ENCODE data around the gene GPR132. TPM values are rescaled to one million over a fixed set of nuclear protein-coding genes. Genes with fewer than 3 reads are reported as not detected.

Gene GPR132
- total and polyA plus RNA-seq, 2 of the 13 experiments (the other 11 are each of a cell fraction or from before 2014, with no cell fraction given): not detected

DNA sequence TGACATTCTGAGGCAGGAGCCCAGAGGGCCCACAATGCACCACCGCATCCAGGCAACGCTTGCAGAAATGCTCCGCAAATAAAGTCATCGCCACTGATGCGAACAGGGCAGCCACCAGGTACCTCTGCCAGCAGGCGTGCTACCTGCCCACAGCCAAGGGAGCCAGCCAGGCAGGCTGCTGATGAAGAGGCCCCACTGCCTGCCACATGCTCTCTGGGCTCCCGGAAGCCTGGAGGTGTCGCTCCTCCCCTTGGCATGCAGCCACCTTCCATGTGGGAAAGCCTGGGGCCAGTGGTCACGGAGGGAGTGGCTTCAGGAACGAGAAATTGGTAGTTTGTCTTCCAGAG is 14.7 kb downstream of the GPR132 start (continued):
- TF ChIP-seq, protein P1, sequence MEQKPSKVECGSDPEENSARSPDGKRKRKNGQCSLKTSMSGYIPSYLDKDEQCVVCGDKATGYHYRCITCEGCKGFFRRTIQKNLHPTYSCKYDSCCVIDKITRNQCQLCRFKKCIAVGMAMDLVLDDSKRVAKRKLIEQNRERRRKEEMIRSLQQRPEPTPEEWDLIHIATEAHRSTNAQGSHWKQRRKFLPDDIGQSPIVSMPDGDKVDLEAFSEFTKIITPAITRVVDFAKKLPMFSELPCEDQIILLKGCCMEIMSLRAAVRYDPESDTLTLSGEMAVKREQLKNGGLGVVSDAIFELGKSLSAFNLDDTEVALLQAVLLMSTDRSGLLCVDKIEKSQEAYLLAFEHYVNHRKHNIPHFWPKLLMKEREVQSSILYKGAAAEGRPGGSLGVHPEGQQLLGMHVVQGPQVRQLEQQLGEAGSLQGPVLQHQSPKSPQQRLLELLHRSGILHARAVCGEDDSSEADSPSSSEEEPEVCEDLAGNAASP (CRISPR knock-in tag; IDR thresholded peaks at IDR 0.05; ENCODE audit: borderline replicate concordance): no peak
- TF ChIP-seq, protein P2, sequence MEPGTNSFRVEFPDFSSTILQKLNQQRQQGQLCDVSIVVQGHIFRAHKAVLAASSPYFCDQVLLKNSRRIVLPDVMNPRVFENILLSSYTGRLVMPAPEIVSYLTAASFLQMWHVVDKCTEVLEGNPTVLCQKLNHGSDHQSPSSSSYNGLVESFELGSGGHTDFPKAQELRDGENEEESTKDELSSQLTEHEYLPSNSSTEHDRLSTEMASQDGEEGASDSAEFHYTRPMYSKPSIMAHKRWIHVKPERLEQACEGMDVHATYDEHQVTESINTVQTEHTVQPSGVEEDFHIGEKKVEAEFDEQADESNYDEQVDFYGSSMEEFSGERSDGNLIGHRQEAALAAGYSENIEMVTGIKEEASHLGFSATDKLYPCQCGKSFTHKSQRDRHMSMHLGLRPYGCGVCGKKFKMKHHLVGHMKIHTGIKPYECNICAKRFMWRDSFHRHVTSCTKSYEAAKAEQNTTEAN (CRISPR knock-in tag; conservative IDR thresholded peaks at IDR 0.05): no peak

DNA sequence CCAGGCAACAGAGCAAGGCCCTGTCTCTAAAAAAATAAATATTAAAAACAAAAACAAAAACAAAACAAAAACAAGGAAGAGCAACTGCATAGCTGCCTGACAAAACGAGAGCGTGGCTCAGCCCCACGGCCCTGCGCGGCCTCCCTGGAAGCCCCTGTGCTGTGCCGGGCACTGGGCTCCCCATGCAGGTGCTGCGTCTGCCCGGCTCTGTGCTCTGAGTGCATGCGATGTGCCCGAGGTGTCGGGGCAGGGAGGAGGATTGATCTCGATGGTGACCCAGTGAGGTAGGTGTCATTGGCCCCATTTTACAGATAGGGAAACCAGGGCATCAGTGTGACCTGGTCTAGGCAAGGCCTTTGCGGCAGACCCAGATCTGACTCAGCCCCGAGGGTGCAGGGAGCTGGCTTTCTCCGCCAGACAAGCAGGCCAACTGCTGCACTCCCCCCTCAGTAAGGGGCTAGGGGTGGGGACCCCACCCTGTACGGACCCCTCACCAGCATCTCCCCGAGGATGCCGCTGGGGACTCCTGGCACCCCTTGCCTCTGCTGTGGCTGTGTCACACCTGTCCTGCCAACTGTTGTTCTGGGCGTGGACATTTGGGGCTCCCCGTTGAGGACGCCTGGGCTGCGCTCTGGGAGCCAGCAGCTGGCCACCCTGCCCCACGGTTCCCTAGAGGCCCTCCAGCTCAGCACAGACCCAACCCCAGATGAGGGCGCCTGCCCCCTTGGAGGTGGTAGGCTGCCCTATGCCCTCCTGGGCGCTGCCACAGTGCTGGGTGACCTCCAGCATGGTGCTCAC is 15.3 kb downstream of the GPR132 start:
- DNase-seq (ENCODE audit: low spot score) (no peak), FAIRE-seq (no peak), ATAC-seq (no peak)
- no peaks in the 10 kb centered on the region for H3K4me1 ChIP-seq (ENCODE audit: insufficient read depth, low read length)
- no TSS peak for BruUV-seq (replicated peaks)
- intact Hi-C loops (cut with micrococcal nuclease; ENCODE audit: unreplicated experiment) (no loop called here), in situ Hi-C loops (cut with HindIII; ENCODE audit: extremely low pct_ligation_motif_present, low pct_unique_long_range_greater_than_20kb) (loop anchor here (5.0 kb wide), 1 partner anchor 78 kb away; no protein-coding TSS in a partner anchor)
- H3K27me3 ChIP-seq (ENCODE audit: control insufficient read depth in 1 of 2, insufficient read depth in 2 of 2, low read length in 2 of 2): peaks cover 0 to 13% of the 10 kb centered on the region in 2 experiments; a peak in 2 of 5 replicates
- no peak overlapping the region for H2AFZ ChIP-seq (ENCODE audit: low read length)
- H3K36me3 ChIP-seq (replicated peaks in 1 of 2; ENCODE audit: control insufficient read depth in 1 of 2, insufficient read depth in 2 of 2, low read length in 2 of 2): no peaks in the 10 kb centered on the region
- no peak overlapping the region for H3K4me3 ChIP-seq (replicated peaks in 1 of 3; ENCODE audit: insufficient read depth in 1 of 3, low read depth in 2 of 3, low read length in 3 of 3)
- H3K79me2 ChIP-seq (ENCODE audit: insufficient read depth, low read length): no peaks in the 10 kb centered on the region
- POLR2A ChIA-PET: no interaction called here
- no peak overlapping the region for H3K27ac ChIP-seq (ENCODE audit: extremely low read length, insufficient read depth, low read length)
- CTCF ChIA-PET (ENCODE audit: low intra/inter-chr PET ratio, low total read pairs): no interaction called here
- H3K9me3 ChIP-seq (ENCODE audit: low read length): no peaks in the 10 kb centered on the region
- no peaks in the 10 kb centered on the region for H4K20me1 ChIP-seq (ENCODE audit: insufficient read depth, low read length)
- 77% methylated on average over 13 of the region's 25 CpGs for WGBS (ENCODE audit: low lambda C conversion rate)
- no peak overlapping the region for H3K4me2 ChIP-seq (ENCODE audit: low read depth, low read length)
- H3K9ac ChIP-seq (ENCODE audit: insufficient read depth, low read depth, low read length): no peak overlapping the region
- TF ChIP-seq PCBP1 (IDR thresholded peaks at IDR 0.05; ENCODE audit: borderline replicate concordance, low read depth, low read length) (no peak), ZBTB21 (CRISPR knock-in tag; IDR thresholded peaks at IDR 0.05) (no peak), ZBTB3 (CRISPR knock-in tag; IDR thresholded peaks at IDR 0.05; ENCODE audit: borderline replicate concordance, low read depth) (no peak), HNRNPL (IDR thresholded peaks at IDR 0.05; ENCODE audit: low read depth, low read length) (0 out of 2 replicates have a peak, but pooled peaks have one; percentile 20)
- TF ChIP-seq, protein P3, sequence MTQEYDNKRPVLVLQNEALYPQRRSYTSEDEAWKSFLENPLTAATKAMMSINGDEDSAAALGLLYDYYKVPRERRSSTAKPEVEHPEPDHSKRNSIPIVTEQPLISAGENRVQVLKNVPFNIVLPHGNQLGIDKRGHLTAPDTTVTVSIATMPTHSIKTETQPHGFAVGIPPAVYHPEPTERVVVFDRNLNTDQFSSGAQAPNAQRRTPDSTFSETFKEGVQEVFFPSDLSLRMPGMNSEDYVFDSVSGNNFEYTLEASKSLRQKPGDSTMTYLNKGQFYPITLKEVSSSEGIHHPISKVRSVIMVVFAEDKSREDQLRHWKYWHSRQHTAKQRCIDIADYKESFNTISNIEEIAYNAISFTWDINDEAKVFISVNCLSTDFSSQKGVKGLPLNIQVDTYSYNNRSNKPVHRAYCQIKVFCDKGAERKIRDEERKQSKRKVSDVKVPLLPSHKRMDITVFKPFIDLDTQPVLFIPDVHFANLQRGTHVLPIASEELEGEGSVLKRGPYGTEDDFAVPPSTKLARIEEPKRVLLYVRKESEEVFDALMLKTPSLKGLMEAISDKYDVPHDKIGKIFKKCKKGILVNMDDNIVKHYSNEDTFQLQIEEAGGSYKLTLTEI (CRISPR knock-in tag; conservative IDR thresholded peaks at IDR 0.05): no peak
- TF ChIP-seq, protein P4, sequence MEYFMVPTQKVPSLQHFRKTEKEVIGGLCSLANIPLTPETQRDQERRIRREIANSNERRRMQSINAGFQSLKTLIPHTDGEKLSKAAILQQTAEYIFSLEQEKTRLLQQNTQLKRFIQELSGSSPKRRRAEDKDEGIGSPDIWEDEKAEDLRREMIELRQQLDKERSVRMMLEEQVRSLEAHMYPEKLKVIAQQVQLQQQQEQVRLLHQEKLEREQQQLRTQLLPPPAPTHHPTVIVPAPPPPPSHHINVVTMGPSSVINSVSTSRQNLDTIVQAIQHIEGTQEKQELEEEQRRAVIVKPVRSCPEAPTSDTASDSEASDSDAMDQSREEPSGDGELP (IDR thresholded peaks at IDR 0.05; ENCODE audit: borderline replicate concordance, low read depth): no peak
- TF ChIP-seq, protein P5, sequence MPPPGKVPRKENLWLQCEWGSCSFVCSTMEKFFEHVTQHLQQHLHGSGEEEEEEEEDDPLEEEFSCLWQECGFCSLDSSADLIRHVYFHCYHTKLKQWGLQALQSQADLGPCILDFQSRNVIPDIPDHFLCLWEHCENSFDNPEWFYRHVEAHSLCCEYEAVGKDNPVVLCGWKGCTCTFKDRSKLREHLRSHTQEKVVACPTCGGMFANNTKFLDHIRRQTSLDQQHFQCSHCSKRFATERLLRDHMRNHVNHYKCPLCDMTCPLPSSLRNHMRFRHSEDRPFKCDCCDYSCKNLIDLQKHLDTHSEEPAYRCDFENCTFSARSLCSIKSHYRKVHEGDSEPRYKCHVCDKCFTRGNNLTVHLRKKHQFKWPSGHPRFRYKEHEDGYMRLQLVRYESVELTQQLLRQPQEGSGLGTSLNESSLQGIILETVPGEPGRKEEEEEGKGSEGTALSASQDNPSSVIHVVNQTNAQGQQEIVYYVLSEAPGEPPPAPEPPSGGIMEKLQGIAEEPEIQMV (CRISPR knock-in tag; IDR thresholded peaks at IDR 0.05; ENCODE audit: low read depth): no peak
- TF ChIP-seq, protein P6, sequence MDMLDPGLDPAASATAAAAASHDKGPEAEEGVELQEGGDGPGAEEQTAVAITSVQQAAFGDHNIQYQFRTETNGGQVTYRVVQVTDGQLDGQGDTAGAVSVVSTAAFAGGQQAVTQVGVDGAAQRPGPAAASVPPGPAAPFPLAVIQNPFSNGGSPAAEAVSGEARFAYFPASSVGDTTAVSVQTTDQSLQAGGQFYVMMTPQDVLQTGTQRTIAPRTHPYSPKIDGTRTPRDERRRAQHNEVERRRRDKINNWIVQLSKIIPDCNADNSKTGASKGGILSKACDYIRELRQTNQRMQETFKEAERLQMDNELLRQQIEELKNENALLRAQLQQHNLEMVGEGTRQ (IDR thresholded peaks at IDR 0.05; ENCODE audit: low read depth, low read length): no peak
- TF ChIP-seq, protein P6 (CRISPR knock-in tag; IDR thresholded peaks at IDR 0.05; ENCODE audit: borderline replicate concordance): no peak

All from HepG2 (cell line).